GM11168 (cell line): ENCODE measurements around the gene DHCR7.

Experiments used
- in situ Hi-C: fragments of 300-500 bp; cut with MboI; formaldehyde crosslinking; loops from one replicate; pipeline ENCODE4 v1.12.0; 2022; ENCODE audit warnings: low sequenced_read_pairs; ENCODE audit not compliant: unreplicated experiment

Gene DHCR7, protein sequence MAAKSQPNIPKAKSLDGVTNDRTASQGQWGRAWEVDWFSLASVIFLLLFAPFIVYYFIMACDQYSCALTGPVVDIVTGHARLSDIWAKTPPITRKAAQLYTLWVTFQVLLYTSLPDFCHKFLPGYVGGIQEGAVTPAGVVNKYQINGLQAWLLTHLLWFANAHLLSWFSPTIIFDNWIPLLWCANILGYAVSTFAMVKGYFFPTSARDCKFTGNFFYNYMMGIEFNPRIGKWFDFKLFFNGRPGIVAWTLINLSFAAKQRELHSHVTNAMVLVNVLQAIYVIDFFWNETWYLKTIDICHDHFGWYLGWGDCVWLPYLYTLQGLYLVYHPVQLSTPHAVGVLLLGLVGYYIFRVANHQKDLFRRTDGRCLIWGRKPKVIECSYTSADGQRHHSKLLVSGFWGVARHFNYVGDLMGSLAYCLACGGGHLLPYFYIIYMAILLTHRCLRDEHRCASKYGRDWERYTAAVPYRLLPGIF

GRCh38 chr11:71448257-71449171 is at the start of gene DHCR7:
DHCR7 (minus strand) TSS chr11:71448393; CDS start chr11:71444952, 3,441 bp downstream.
- in situ Hi-C loops, result loop anchor here (10.0 kb wide), 1 partner anchor 214 kb away; no protein-coding TSS in a partner anchor

- in situ Hi-C loops, result no loop called here
Observed at GRCh38 chr11:71496421-71496820, 48.2 kb upstream of the DHCR7 start.

DNA sequence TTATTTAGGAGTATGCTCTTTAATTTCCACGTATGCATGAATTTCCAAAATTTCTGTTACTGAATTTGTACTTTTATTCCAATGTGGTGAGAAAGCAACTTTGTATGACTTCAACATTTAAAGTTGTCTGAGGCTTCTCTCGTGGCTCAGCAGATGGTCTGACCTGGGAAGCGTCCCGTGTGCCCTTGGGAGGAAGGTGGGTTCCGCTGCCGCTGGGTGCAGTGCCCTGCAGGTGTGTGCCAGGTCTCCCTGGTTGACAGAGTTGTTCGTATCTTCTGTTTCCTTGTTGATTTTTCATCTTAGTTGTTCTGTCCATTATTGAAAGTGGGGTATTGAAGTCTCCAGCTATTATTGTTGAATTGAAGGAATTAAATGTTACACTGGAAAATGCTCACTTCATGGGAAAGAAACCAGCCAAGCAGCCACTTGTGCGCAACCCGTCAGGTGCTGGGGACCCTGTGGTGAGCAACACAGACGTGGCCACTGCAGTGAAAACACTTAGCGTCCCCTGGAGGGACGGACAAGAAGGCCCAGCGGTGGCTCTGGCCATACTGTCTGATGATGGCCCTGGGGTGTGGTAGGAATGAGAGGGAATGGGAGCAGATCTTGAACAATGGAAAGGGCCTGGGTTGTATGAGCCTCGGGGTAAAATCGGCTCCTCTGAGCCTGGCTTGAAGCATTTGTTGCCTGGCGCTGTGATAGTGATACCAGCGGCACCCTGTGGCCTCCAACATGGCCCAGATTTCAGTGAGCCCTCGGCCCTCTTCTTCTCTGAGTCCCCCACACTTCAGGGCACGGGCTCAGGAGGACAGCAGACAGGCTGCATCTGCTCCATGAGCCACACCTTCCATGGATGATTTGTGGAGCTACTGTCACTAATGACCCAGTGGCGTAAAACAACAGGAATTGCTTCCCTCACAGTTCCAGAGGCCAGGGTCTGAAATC is 47.4 kb upstream of the DHCR7 start:
- in situ Hi-C loops, result no loop called here

DNA sequence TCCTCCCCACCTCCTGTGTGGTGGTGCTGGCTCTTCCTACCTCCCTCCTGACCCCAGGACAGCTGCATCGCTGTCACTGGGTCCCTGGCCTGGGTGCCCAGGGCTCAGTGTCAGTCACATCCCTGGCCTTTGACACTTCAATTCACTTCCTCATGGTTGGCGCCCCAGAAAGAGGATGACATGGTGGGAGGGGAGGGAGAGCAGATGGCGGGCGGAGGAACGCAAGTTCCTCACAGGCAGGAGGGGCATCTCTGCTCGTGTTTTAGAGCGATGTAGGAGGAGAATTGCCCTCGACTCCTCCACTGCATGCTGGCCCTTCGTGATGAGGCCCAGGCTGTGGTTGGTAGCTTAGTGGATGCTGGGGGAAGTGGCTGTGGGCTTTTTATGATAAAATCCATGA is 43.7 kb upstream of the DHCR7 start:
- in situ Hi-C loops, result no loop called here

GRCh38 chr11:71491531-71491930 is 43.3 kb upstream of the DHCR7 start:
- in situ Hi-C loops, result no loop called here

- in situ Hi-C loops, result no loop called here
Observed at GRCh38 chr11:71490731-71491390, 42.7 kb upstream of the DHCR7 start.

- in situ Hi-C loops, result no loop called here
Observed at GRCh38 chr11:71490044-71490730, 42.0 kb upstream of the DHCR7 start.

GRCh38 chr11:71489311-71490043 is 41.3 kb upstream of the DHCR7 start:
- in situ Hi-C loops, result no loop called here

- in situ Hi-C loops, result no loop called here
Observed at GRCh38 chr11:71488681-71489270, 40.6 kb upstream of the DHCR7 start.

DNA sequence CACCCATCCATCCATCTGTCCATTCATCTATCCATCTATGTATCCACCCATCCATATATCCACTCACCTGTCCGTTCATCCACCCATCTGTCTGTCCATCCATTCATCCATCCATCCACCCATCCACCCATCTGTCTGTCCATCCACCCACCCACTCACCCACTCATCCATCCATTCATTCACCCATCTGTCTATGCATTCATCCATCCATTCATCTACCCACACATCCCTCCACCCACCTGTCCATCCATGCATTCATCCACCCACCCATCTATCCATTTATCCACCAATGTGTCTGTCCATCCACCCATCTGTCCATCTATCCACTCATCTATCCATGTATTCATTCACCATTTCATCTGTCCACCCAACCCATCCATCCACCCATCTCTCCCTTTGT is 38.1 kb upstream of the DHCR7 start:
- in situ Hi-C loops, result no loop called here

- in situ Hi-C loops, result no loop called here
Observed at GRCh38 chr11:71485466-71485865, 37.3 kb upstream of the DHCR7 start.

- in situ Hi-C loops, result no loop called here
Observed at GRCh38 chr11:71485063-71485399, 36.8 kb upstream of the DHCR7 start.

GRCh38 chr11:71484248-71485062 is 36.3 kb upstream of the DHCR7 start:
- in situ Hi-C loops, result no loop called here

GRCh38 chr11:71483692-71484091 is 35.5 kb upstream of the DHCR7 start:
- in situ Hi-C loops, result no loop called here

- in situ Hi-C loops, result no loop called here
Observed at GRCh38 chr11:71482746-71483364, 34.7 kb upstream of the DHCR7 start.

DNA sequence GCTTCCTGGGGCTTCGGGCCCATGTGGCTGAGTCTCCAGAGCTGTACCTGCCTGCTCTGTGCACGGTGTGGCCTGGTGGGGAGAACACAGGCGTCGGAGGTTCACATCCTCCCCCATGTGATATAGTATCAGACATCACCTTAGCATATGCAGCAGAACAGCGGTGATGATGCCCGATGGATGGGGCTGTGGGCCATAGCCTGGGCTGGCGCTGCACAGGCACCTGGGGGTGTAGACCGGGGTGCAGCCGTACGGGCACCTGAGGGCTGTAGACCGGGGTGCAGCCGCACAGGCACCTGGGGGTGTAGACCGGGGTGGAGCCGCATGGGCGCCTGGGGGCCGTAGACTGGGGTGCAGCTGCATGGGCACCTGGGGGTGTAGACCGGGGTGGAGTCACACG is 34.0 kb upstream of the DHCR7 start:
- in situ Hi-C loops, result no loop called here
